HG03457 (cell line): ENCODE measurements around the gene GTF2IRD1.
"Not testable (repeated sequence)": the region's sequence is repeated elsewhere in the genome, so short reads cannot be mapped to it uniquely, and the experiment has no call there.

Experiments used
- ATAC-seq: cut with Tn5 transposase; IDR thresholded peaks from one replicate; pipeline ENCODE4 v1.9.1; 2021; ENCODE audit warnings: moderate number of reproducible peaks; ENCODE audit not compliant: unreplicated experiment

The GTF2IRD1 gene

DNA sequence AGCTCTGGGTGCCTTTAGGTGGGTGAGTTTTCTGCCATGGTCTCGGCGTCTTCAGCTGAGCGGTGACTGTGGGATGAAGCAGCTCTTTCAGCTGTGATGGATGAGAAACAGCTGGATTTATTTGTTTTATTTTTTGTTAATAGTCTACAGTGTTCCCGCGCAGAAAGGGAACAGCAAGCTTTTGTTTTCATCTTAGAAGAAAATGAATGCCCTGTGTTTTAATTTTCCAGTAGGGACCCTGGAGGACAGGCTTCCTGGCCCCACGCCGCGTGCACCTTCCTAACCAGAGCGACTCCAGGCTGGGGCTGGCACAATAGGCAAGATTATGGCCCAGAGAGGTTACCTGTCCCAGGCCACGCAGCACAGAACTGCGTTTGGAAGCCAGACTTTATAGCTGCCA lies 57.6 kb downstream of the GTF2IRD1 start:
- no peak for ATAC-seq

DNA sequence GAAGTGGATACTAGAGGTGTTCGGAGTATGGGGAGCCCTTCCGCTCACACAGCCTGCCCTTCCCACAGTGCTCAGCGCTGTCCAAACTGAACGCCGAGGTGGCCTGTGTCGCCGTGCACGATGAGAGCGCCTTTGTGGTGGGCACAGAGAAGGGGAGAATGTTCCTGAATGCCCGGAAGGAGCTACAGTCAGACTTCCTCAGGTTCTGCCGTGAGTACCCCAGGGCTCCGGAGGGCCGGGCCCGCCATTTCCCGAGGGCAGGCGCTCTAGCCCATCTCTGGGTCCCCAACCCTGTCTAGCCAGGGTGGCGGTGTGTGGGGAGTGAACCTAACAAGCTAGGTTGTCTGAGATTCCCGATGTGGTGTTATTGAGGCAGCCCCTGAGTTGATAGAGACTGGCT lies 59.1 kb downstream of the GTF2IRD1 start:
- no peak for ATAC-seq

DNA sequence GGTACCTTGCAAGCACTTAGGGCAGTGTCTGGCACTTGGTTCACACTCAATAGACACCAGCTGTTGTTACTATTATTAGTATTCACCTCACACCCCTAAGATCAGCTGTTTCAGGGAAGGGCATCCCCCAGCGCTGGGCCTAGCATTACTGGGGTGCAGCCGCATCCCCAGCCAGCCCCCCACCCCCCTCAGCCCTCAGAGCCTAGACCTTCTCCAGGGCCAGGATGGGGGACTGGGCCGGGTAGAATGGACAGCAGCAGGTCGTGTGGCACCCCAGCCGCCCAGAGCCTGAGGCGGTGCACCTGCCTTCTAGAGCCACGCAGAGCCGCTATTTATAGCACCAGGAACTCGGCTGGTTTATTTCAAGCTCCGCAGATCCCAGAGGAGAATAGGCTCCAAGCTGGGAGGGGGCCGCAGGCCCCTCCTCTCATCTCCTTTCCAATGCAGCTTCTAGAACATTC lies 60.5 kb downstream of the GTF2IRD1 start:
- no peak for ATAC-seq

DNA sequence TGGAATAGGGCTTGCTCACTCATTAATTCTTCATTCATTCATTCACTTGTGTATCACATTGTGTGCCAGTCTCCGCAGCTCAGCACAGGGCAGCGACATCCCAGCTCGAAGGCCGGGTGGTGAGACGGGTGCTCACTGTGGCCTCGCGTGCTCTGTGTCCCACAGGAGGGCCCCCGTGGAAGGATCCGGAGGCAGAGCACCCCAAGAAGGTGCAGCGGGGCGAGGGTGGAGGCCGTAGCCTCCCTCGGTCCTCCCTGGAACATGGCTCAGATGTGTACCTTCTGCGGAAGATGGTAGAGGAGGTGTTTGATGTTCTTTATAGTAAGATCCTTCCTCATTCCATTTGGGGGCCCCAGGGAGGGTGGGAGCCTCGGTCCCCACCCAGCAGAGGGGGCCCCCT lies 61.6 kb downstream of the GTF2IRD1 start:
- no peak for ATAC-seq

DNA sequence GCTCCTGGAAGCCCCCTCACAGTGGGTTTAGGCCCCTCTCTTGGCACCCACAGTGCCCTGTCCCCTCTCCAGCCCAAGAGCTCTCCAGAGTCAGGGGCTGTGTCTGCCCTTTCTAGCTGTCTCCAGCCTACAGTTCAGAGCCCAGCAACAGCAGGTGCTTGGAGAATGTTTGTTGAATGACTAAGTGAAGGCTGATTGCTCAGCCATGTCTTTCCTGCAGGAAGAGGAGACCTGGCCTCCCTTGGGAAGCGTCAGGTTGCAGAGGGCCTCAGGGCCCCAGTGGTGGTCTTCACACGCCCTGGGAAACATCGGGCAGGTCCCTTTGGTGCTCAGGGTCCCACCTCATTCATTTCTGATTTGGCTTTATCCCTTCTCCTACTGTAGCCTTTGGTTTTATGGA lies 62.5 kb downstream of the GTF2IRD1 start:
- ATAC-seq = no peak

DNA sequence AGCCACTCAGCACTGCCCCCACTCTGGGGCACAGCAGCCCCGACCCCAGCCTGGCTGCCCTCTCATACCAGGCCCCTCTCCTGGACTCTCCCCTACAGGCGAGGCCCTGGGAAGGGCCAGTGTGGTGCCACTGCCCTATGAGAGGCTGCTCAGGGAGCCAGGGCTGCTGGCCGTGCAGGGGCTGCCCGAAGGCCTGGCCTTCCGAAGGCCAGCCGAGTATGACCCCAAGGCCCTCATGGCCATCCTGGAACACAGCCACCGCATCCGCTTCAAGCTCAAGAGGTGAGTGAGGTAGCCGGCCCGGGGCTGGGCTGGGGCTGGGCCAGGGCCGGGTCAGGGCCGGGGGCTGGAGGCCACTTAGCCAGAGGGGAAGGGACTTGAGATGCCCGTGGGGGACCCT lies 64.3 kb downstream of the GTF2IRD1 start:
- no peak for ATAC-seq

DNA sequence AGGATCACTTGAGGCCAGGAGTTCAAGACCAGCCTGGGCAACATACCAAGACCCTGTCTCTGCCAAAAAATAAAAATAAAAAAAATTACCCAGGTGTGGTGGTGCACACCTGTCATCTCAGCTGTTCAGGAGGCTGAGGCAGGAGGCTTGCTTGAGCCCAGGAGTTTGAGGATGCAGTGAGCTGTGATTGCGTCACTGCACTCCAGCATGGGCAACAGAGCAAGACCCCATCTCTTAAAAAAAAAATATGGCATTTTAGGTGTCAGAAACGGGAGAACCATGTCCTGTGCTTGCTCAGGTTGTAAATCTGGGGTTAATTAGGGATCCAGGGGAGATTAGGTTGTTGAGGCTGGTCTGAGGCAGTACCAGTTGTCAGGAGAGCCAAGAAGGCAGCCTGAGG lies 64.9 kb downstream of the GTF2IRD1 start:
- ATAC-seq = no peak

DNA sequence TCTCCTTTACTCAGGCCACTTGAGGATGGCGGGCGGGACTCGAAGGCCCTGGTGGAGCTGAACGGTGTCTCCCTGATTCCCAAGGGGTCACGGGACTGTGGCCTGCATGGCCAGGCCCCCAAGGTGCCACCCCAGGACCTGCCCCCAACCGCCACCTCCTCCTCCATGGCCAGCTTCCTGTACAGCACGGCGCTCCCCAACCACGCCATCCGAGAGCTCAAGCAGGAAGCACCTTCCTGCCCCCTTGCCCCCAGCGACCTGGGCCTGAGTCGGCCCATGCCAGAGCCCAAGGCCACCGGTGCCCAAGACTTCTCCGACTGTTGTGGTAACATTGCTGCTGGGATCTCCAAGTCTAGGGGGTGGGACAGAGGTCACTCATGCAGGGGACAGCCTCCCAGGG lies 65.7 kb downstream of the GTF2IRD1 start:
- no peak for ATAC-seq

DNA sequence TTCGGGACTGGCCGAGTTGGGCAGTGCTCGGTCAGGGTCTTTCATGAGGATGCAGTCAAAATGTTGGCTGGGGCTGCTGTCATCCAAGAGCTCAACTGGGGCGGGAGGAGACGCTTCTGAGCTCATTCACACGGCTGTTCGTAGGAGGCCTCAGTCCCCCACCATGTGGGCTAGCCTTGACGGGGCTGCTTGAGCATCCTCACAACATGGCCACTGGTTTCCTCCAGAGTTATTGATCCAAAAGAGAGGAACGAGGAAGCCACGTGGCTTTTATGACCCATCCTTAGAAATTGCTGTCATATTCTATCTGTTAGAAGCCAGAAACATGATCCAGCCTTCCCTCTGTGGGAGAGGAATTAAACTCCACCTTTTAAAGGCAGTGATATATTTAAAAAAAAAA lies 68.1 kb downstream of the GTF2IRD1 start:
- ATAC-seq = no peak

DNA sequence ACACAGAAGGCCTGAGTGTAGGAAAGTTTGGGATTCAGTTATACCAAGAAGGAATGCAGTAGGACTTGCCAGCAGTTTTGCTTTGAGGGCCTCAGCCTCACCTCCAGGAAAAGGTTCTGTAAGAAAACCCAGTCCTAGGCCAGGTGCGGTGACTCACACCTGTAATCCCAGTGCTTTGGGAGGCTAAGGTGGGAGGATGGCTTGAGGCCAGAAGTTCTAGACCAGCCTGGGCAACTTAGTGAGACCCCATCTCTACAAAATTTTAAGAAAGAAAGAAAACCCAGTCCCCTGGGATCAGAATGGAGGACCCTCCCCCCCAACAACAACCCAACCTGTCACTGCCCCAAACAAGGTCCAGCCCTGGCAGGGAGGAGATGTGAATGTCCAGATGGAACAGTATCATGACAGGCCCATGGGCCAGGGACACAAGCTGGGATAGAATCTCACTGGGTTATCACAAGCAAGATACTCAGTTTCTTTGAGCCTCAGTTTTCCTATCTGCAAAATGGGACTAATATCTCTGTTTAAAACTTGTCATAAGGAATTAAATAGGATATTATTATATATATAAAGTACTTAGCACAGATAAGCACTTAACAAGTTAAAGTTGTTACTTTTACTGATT lies 68.7 kb downstream of the GTF2IRD1 start:
- no peak for ATAC-seq

DNA sequence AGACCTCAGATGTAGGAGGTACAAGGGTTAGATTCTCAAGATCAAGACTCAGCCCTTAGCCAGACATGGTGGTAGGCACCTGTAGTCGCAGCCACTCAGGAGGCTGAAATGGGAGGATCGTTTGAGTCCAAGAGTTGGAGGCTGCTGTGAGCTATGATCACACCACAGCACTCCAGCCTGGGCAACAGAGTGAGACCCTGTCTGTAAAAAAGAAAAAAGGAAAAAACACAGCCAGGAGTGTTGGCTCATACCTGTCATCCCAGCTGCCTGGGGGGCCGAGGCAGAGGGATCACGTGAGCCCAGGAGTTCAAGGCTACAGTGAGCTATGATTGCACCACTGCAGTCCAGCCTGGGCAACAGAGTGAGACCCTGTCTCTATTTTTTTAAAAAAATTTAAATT lies 69.3 kb downstream of the GTF2IRD1 start:
- ATAC-seq = no peak

DNA sequence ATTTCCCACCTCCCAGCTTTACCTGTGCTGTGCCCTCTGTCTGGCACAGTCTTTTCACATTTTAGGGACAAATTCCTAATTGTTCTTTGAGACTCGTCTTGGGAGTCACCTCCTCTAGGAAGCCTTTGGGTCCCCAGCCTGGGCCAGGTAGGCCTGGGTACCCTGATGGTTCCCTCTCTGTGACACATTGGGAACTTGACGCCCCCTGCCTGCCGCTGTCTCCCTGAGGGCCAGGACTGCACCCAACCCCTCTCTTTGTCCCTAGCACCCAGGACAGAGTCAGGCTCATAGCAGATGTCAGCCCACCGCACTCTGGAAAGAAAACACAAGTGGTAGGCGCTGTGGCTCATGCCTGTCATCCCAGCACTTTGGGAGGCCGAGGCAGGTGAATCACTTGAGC lies 71.4 kb downstream of the GTF2IRD1 start:
- ATAC-seq = no peak

DNA sequence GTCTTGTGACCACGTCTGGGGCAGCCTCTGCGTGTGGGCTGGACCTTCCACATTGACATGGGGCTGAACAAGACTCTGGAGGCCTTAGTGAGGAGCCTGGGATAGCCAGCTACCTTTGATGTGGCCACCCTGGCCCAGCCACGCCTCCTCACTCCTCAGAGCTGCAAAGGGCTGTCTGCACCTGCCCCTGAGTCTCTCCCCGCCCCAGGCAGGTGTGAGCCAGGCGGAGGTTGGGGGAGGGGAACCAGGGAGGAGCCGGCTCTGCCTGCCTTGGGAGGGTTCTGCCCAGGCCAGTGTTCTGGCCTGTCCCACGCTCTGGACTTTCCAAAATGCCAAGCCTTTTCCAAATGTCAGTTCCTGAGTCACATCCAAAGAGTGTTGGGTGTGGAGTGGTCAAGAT lies 72.2 kb downstream of the GTF2IRD1 start:
- ATAC-seq = no peak

DNA sequence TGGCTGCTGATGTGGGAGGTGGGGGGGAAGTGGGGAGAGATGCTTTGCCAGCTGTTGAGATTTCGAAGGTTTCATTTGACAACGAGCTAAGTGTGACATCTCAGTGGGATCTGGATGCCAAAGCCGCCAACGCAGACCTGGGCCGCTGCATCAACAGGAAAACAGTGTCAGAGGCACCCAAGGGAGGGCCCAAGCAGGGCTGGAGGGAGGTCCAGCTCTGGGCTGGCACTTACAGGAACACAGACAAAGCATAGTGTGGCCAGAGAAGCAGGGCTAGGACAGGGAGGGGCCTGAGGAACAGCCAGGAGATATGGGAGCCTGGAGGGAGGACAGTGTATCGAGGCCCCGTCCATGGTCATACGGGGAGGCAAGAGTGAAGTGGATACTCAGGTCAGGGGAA lies 73.1 kb downstream of the GTF2IRD1 start:
- ATAC-seq = no peak

DNA sequence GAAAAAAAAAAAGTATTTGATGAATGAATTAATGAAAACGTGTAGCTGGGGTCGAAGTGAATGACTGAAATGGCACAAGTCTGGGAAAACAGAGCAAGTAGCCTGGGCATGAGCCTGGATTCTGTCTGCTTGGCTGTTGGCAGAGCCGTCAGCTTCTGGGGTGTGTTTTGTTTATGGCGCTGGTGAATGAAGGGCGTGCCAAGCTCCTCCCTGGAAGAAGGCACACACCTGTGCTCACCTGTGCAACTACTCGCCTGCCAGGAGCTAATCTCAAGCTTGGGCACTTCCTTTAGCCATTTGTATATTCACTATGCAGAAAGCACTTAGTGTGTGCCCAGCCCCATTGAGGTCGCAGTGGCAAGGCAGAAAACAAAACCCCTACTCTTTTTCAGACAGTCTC lies 74.1 kb downstream of the GTF2IRD1 start:
- ATAC-seq = no peak

DNA sequence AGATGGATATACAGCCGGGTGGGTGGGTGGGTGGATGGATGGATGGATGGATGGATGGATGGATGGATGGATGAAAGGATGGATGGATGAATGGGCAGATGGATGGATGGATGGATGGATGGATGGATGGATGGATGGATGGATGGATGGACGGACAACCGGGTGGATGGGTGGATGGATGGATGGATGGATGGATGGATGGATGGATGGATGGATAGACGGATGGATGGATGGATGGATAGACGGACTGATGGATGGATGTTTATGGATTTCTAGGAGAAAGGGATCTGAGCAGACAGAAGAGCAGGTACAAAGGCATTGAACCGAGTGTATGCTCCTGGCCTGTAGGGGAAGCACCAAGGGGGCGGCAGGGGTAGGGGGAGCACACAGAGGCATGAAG lies 75.1 kb downstream of the GTF2IRD1 start:
- not testable (repeated sequence) for ATAC-seq

DNA sequence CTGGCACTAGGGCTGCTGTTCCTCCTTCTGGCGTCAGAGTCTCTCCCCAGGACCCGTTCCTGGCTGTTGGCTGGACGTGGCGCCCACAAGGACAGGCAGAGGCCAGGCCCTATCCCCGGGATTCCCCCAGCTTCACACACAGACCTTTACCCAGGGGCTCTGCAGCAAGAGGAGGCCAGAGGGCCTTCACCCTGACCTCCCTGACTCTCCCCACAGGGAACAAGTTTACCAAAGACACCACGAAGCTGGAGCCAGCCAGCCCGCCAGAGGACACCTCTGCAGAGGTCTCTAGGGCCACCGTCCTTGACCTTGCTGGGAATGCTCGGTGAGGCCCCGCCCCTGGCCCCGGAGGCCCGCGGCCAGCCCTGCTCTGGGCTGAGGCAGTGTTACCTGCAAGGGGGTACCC lies 82.2 kb downstream of the GTF2IRD1 start:
- ATAC-seq = no peak

DNA sequence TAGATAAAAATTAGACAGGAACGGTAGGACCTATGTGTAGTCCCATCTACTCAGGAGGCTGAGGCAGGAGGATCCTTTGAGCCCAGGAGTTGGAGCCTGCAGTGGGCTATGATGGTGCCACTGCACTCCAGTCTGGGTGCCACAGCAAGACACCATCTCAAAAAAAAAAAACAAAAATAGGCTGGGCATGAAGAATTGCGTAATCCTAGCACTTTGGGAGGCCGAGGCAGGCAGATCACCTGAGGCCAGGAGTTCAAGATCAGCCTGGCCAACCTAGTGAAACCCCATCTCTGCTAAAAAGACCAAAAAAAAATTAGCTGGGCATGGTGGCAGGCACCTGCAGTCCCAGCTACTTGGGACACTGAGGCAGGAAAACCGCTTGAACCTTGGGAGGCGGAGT lies 88.2 kb downstream of the GTF2IRD1 start:
- ATAC-seq = not testable (repeated sequence)

DNA sequence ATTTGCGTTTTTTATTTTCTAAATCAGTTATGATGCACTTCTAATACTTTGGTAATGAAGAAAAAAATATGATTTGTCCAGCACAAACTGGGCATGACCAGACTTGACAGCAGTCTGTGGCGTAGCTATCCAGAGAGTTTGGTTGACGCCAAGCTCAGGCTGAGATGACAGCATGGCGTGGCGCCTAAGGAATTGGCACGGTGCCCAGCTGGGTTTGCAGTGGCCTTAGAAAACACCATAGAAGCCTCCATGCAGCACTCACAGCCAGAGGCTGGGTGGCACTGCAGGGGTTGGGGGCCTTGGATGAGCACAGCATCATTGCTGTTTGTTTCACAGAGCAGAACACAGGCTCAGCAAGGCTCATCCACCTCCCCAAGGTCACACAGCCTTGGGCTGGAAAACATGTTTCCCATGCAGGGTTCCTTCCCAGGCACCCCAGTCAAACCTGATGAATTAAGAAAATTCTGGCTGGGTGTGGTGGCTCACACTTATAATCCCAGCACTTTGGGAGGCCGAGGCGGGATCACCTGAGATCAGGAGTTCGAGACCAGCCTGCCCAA lies 88.9 kb downstream of the GTF2IRD1 start:
- no peak for ATAC-seq

DNA sequence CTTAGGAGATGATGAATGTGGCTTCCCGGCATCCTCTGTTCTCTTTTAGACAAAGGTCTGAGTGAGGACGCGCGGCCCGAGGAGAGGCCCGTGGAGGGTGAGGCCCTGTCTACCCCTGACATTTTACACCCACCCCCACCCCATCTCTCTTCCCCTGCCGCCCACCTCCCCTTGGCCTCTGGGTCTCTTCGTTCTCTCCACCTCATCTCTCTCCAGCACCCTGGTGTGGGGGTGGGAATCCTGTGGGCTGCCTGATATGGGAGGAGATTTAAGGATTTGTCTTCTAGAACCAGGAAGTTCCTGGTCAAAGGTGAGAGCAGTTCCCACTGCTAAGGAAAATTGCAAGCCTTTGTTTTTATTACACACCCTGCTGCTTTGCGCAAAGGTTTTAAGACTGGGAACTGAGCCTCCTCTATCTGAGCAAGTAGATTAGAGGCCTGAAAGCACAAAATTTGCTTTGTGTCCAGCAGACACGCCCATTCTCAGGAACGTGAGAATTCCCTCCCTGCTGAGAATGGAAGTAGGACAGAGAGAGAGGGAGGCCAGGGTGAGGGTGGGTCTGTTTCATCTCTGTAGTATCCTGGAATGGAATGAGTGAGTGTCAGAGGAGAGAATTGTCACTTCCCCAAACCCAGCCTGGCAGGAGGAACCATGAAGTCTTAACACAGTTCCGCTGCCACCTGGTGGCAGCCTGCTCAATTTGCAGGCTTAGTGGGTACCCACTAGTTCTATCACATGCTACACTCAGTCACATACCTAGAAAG lies 91.2 kb downstream of the GTF2IRD1 start:
- no peak for ATAC-seq

DNA sequence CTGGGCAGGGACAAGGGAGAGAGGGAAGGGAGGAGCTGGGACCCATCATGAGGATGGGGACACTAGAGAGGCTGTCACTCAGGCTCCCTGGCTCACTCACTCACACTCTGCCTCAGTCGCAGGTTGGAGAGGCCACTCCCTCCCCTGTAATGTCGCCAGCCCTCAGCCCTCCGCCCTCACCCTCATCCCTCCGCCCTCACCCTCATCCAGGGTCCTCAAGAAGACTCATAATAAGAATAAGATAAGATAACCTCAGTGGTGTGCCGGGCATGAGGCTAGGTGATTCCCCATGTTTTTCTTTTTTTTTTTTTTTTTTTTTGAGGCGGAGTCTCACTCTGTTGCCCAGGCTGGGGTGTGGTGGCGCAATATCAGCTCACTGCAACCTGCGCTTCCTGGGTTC lies 92.2 kb downstream of the GTF2IRD1 start:
- ATAC-seq = no peak

DNA sequence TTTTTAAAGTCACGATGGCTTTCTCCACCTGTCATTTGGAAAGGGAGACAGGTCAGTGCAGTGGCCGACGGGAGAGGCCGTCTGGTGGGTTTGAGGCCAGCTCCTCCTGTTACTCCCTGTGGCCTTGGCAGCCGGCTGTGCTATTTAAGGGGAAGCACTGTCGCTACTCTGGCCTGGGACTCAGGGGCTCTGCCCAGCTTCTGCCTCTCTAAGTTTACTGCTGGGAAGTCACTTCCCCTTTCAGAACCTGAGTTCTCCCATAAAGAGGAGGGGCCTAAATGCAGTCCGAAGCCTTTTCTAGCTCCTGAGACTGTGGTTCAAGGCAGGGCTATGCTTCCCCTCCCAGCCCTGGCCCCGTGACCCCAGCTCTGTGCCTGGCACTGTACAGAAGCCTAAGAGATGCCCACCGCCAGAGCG lies 99.9 kb downstream of the GTF2IRD1 start:
- not testable (repeated sequence) for ATAC-seq
